Upper lobe of left lung (tissue), 6 donors: ENCODE results near the gene SFXN5. TPM values are rescaled to one million over a fixed set of nuclear protein-coding genes. Genes with fewer than 3 reads are reported as not detected.
A peak's percentile ranks its signal among the peaks of the same experiment; 100 is the strongest.

ENCODE experiments used
- ATAC-seq, 2 donors: fragments of 200-7000 bp; cut with Tn5 transposase; one replicate each; pipeline ENCODE4 v1.9.1; 2022; ENCODE audit warnings: mild to moderate bottlenecking in 2 of 2, moderate library complexity in 2 of 2; ENCODE audit not compliant: low FRiP score in 2 of 2
- DNase-seq, 2 donors: peaks; one replicate each; pipeline ENCODE4 v3.0.0-alpha.2; 2019 to 2020
- H3K27ac ChIP-seq, 4 donors: fragments of 200-600 bp; sonication (generic); one replicate each; pipeline ENCODE4 v1.5.1; 2016 to 2019
- H3K27me3 ChIP-seq, 4 donors: fragments of 200-600 bp; sonication (generic); one replicate each; pipeline ENCODE4 v1.5.1; 2017 to 2019
- H3K36me3 ChIP-seq, 4 donors: fragments of 200-600 bp; sonication (generic); one replicate each; pipeline ENCODE4 v1.5.1; 2016 to 2019
- H3K4me1 ChIP-seq, 4 donors: fragments of 200-600 bp; sonication (generic); one replicate each; pipeline ENCODE4 v1.5.1; 2018 to 2019
- H3K4me3 ChIP-seq, 4 donors: fragments of 200-600 bp; sonication (generic); one replicate each; pipeline ENCODE4 v1.5.1; 2017 to 2019; ENCODE audit warnings: mild to moderate bottlenecking in 2 of 4, moderate library complexity in 1 of 4
- H3K9me3 ChIP-seq, 4 donors: fragments of 200-600 bp; sonication (generic); one replicate each; pipeline ENCODE4 v1.5.1; 2018 to 2019
- CTCF ChIP-seq, 6 experiments: fragments of 450-650 bp in 4 of 6; fragments of 200-600 bp in 2 of 6; sonication (generic) in 2 of 6; IDR thresholded peaks; one replicate each; pipeline ENCODE4 v1.5.1; 2016 to 2019; ENCODE audit warnings: antibody characterized with exemption in 6 of 6
- EP300 ChIP-seq, 4 donors: sonication (generic); formaldehyde crosslinking; IDR thresholded peaks; one replicate each; pipeline ENCODE4 v1.5.1; 2017; ENCODE audit warnings: antibody characterized with exemption in 4 of 4, control low read depth in 2 of 4
- POLR2A ChIP-seq, 4 donors: fragments of 450-650 bp; IDR thresholded peaks; one replicate each; pipeline ENCODE4 v1.5.1; 2016 to 2017; ENCODE audit warnings: antibody characterized with exemption in 4 of 4, mild to moderate bottlenecking in 2 of 4
- POLR2AphosphoS5 ChIP-seq, 2 donors: sonication (generic); formaldehyde crosslinking; IDR thresholded peaks; one replicate each; pipeline ENCODE4 v1.5.1; 2017; ENCODE audit warnings: antibody characterized with exemption in 2 of 2
- WGBS, 2 donors: methylation state at CpG; one replicate each; pipeline ENCODE4 v1.1.5; 2017 to 2018; 5-methylcytosine and 5-hydroxymethylcytosine counted together
- total RNA-seq, 6 donors: library from RNA; depleted of rRNA in 4 of 6; stranded (reverse); fragments of >200 nt in 4 of 6; gene quantifications; one replicate each; pipeline versions ENCODE4 v1.1.0 to v1.2.1, GENCODE V29; 2016 to 2021
- donor health status: DM: no; HTN: no; CAD: no; lungs with moderate emphysema.
- donor health status: DM: no; HTN: yes; CAD: no; lungs with severe emphysema.

The SFXN5 gene
- total RNA-seq, 6 donors from 2014 or later = 10.8 to 44.0 (median 13.7) TPM

- Histone ChIP-seq H3K27ac (no peak overlapping the region), H3K36me3 (peaks cover 0 to 38% (median 6%) of the 10 kb centered on the region in 4 donors), H3K4me1 (no peaks in the 10 kb centered on the region), H3K4me3 (no peak overlapping the region), H3K27me3 (no peaks in the 10 kb centered on the region), H3K9me3 (no peaks in the 10 kb centered on the region)
- ATAC-seq (no peak), DNase-seq (no peak)
- TF ChIP-seq CTCF (IDR thresholded peaks at IDR 0.05) (no peak), POLR2A (IDR thresholded peaks at IDR 0.05) (no peak), EP300 (IDR thresholded peaks at IDR 0.05) (no peak), POLR2AphosphoS5 (IDR thresholded peaks at IDR 0.05) (no peak)
- WGBS, 2 donors = 88 to 97% methylated on average over 4 to 5 of the region's 5 CpGs
Measured at GRCh38 chr2:72985136-72985535, 86.4 kb downstream of the SFXN5 start.

- H3K27me3 ChIP-seq = no peaks in the 10 kb centered on the region
- TF ChIP-seq CTCF (IDR thresholded peaks at IDR 0.05) = no peak
- TF ChIP-seq EP300 (IDR thresholded peaks at IDR 0.05) = no peak
- TF ChIP-seq POLR2AphosphoS5 (IDR thresholded peaks at IDR 0.05) = no peak
- TF ChIP-seq POLR2A (IDR thresholded peaks at IDR 0.05) = no peak
- H3K4me3 ChIP-seq = no peak overlapping the region
- H3K36me3 ChIP-seq = peaks cover 0 to 31% (median 6%) of the 10 kb centered on the region in 4 donors
- no peak for ATAC-seq
- H3K27ac ChIP-seq = no peak overlapping the region
- DNase-seq = no peak
- WGBS, 2 donors = 93 to 96% methylated on average over 4 to 7 of the region's 7 CpGs
- no peaks in the 10 kb centered on the region for H3K9me3 ChIP-seq
- peaks cover 0 to 4% (median 0%) of the 10 kb centered on the region in 4 donors for H3K4me1 ChIP-seq
Measured at GRCh38 chr2:72984172-72984671, 87.3 kb downstream of the SFXN5 start.

GRCh38 chr2:72983500-72984161 lies 87.9 kb downstream of the SFXN5 start:
- no peak overlapping the region for H3K27ac ChIP-seq
- H3K27me3 ChIP-seq = no peaks in the 10 kb centered on the region
- H3K9me3 ChIP-seq = no peaks in the 10 kb centered on the region
- 93 to 98% methylated on average over 8 to 10 of the region's 10 CpGs for WGBS, 2 donors
- TF ChIP-seq CTCF (IDR thresholded peaks at IDR 0.05) (no peak), POLR2AphosphoS5 (IDR thresholded peaks at IDR 0.05) (no peak), POLR2A (IDR thresholded peaks at IDR 0.05) (no peak), EP300 (IDR thresholded peaks at IDR 0.05) (no peak)
- no peak overlapping the region for H3K4me3 ChIP-seq
- H3K4me1 ChIP-seq = peaks cover 0 to 4% (median 0%) of the 10 kb centered on the region in 4 donors
- ATAC-seq (no peak), DNase-seq (no peak)
- H3K36me3 ChIP-seq = peaks cover 0 to 31% (median 6%) of the 10 kb centered on the region in 4 donors

GRCh38 chr2:72982781-72983499 lies 88.6 kb downstream of the SFXN5 start:
- no peak overlapping the region for H3K4me3 ChIP-seq
- WGBS, 2 donors = 82 to 85% methylated on average over 10 to 11 of the region's 11 CpGs
- ATAC-seq = peak in 1 of 2 donors; percentile 32
- peaks cover 0 to 4% (median 0%) of the 10 kb centered on the region in 4 donors for H3K4me1 ChIP-seq
- no peaks in the 10 kb centered on the region for H3K27me3 ChIP-seq
- no peak for DNase-seq
- no peak overlapping the region for H3K27ac ChIP-seq
- H3K9me3 ChIP-seq = no peaks in the 10 kb centered on the region
- TF ChIP-seq CTCF (IDR thresholded peaks at IDR 0.05) (no peak), POLR2A (IDR thresholded peaks at IDR 0.05) (no peak), EP300 (IDR thresholded peaks at IDR 0.05) (no peak), POLR2AphosphoS5 (IDR thresholded peaks at IDR 0.05) (no peak)
- H3K36me3 ChIP-seq = peaks cover 0 to 26% (median 4%) of the 10 kb centered on the region in 4 donors
